ENCODE measurements around the gene NDE1.

- TF ChIP-seq CTCF (IDR thresholded peaks at IDR 0.05) = no peak
- TF ChIP-seq POLR2A (IDR thresholded peaks at IDR 0.05; ENCODE audit: low read depth) = no peak
- no peak for TF ChIP-seq EP300 (IDR thresholded peaks at IDR 0.05)
Observed at GRCh38 chr16:15769239-15769638, 119.2 kb downstream of the NDE1 start.

Data from esophagus muscularis mucosa (tissue), 4 donors.